OCI-LY3 (cell line): ENCODE measurements around the gene HLF.

Experiments
- H2AFZ ChIP-seq: fragments of 200-600, 300-600 bp; shearing (Covaris generic); 2 replicates; pipeline ENCODE4 v1.6.0; 2014; ENCODE audit warnings: antibody characterized with exemption, low read depth, low read length
- H3K27ac ChIP-seq: fragments of 200-600, 300-600 bp; sonication (generic); 2 replicates; pipeline ENCODE4 v1.5.1; 2014; ENCODE audit warnings: mild to moderate bottlenecking, low read length, moderate library complexity, mixed read lengths
- H3K27me3 ChIP-seq: fragments of 200-600, 300-600 bp; sonication (generic); 2 replicates; pipeline ENCODE4 v1.6.1; 2014; ENCODE audit warnings: low read depth, low read length, mixed read lengths
- H3K36me3 ChIP-seq: fragments of 200-600, 300-600 bp; sonication (generic); replicated peaks from 2 replicates; pipeline ENCODE3; 2014; ENCODE audit warnings: low read depth, low read length, mixed read lengths
- H3K4me1 ChIP-seq: fragments of 300-600, 200-600 bp; sonication (generic); 2 replicates; pipeline ENCODE4 v1.6.1; 2014; ENCODE audit warnings: low read length, mixed read lengths
- H3K4me2 ChIP-seq: fragments of 200-600, 300-600 bp; sonication (generic); 2 replicates; pipeline ENCODE4 v1.6.1; 2014; ENCODE audit warnings: low read length, mixed read lengths
- H3K4me3 ChIP-seq: fragments of 300-600, 200-600 bp; sonication (generic); 2 replicates; pipeline ENCODE4 v1.5.1; 2014; ENCODE audit warnings: antibody characterized with exemption, mild to moderate bottlenecking, low read length, moderate library complexity
- H3K79me2 ChIP-seq: fragments of 300-600, 200-600 bp; shearing (Covaris generic); 2 replicates; pipeline ENCODE4 v1.6.1; 2014; ENCODE audit warnings: mild to moderate bottlenecking, low read length, mixed read lengths
- H3K9ac ChIP-seq: fragments of 300-600, 200-600 bp; shearing (Covaris generic); 2 replicates; pipeline ENCODE4 v1.6.0; 2014; ENCODE audit warnings: mild to moderate bottlenecking, low read length, moderate library complexity
- H3K9me3 ChIP-seq: fragments of 200-600, 300-600 bp; shearing (Covaris generic); 2 replicates; pipeline ENCODE4 v1.6.1; 2014; ENCODE audit warnings: low read length, mixed read lengths; ENCODE audit not compliant: insufficient read depth
- H4K20me1 ChIP-seq: fragments of 200-600, 300-600 bp; sonication (generic); 2 replicates; pipeline ENCODE4 v1.6.1; 2016; ENCODE audit warnings: low read length, mixed read lengths; ENCODE audit not compliant: insufficient read depth
- EZH2phosphoT487 ChIP-seq: fragments of 200-600 bp; shearing (Covaris generic); IDR thresholded peaks from 2 replicates; pipeline ENCODE4 v1.6.1; 2018; ENCODE audit warnings: antibody characterized with exemption, mixed run types, low read depth
- TF ChIP-seq, protein P1 (sequence below): fragments of 200-600, 300-600 bp; sonication (generic); IDR thresholded peaks from 2 replicates; pipeline ENCODE4 v1.5.1; 2014; ENCODE audit warnings: antibody characterized with exemption, low read length, low read depth

The HLF gene

GRCh38 chr17:55267777-55268648 is 3.3 kb downstream of the HLF start:
- no peak for TF ChIP-seq EZH2phosphoT487
- TF ChIP-seq, protein P1, sequence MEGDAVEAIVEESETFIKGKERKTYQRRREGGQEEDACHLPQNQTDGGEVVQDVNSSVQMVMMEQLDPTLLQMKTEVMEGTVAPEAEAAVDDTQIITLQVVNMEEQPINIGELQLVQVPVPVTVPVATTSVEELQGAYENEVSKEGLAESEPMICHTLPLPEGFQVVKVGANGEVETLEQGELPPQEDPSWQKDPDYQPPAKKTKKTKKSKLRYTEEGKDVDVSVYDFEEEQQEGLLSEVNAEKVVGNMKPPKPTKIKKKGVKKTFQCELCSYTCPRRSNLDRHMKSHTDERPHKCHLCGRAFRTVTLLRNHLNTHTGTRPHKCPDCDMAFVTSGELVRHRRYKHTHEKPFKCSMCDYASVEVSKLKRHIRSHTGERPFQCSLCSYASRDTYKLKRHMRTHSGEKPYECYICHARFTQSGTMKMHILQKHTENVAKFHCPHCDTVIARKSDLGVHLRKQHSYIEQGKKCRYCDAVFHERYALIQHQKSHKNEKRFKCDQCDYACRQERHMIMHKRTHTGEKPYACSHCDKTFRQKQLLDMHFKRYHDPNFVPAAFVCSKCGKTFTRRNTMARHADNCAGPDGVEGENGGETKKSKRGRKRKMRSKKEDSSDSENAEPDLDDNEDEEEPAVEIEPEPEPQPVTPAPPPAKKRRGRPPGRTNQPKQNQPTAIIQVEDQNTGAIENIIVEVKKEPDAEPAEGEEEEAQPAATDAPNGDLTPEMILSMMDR = no peak
- H3K9me3 ChIP-seq = no peaks in the 10 kb centered on the region
- H3K27ac ChIP-seq = no peak overlapping the region
- no peaks in the 10 kb centered on the region for H3K27me3 ChIP-seq
- no peak overlapping the region for H3K9ac ChIP-seq
- peaks cover 7% of the 10 kb centered on the region for H3K36me3 ChIP-seq
- H3K79me2 ChIP-seq = peaks cover 49% of the 10 kb centered on the region
- H3K4me2 ChIP-seq = no peak overlapping the region
- H3K4me3 ChIP-seq = no peak overlapping the region
- H3K4me1 ChIP-seq = peaks cover 13% of the 10 kb centered on the region; the same call in 1 of the 2 replicates
- H4K20me1 ChIP-seq = peaks cover 3% of the 10 kb centered on the region; the same call in 1 of the 2 replicates
- no peak overlapping the region for H2AFZ ChIP-seq

GRCh38 chr17:55268649-55269480 is 4.1 kb downstream of the HLF start:
- no peak overlapping the region for H3K27ac ChIP-seq
- peaks cover 7% of the 10 kb centered on the region for H3K36me3 ChIP-seq
- peaks cover 49% of the 10 kb centered on the region for H3K79me2 ChIP-seq
- H3K9ac ChIP-seq = no peak overlapping the region
- peaks cover 3% of the 10 kb centered on the region; the same call in 1 of the 2 replicates for H4K20me1 ChIP-seq
- H3K4me2 ChIP-seq = no peak overlapping the region
- H3K4me1 ChIP-seq = peaks cover 6% of the 10 kb centered on the region; the same call in 1 of the 2 replicates
- TF ChIP-seq, protein P1 = no peak
- no peak overlapping the region for H3K4me3 ChIP-seq
- H2AFZ ChIP-seq = no peak overlapping the region
- H3K27me3 ChIP-seq = no peaks in the 10 kb centered on the region
- no peaks in the 10 kb centered on the region for H3K9me3 ChIP-seq

DNA sequence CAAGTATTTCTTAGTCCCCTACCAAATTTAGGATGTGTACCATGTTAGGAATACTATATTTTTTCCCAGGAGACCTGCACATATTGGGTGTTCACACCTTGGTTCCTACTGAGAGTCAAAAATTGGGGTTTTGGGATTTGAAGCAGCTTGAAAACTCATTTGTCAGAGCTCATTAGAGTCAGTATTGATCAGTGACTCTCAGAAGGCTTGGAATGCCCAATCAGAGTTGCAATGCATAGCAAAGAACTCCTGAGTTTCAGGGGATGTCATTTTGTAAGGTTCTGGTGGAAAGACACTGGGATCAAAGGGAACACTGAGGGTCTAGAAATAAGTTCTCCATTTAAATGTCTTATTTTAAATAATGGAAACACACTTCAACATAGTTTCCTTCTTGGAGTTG is 5.1 kb downstream of the HLF start:
- Histone ChIP-seq H3K27me3 (no peaks in the 10 kb centered on the region), H3K4me1 (no peaks in the 10 kb centered on the region), H3K4me2 (no peak overlapping the region), H3K9ac (no peak overlapping the region), H2AFZ (no peak overlapping the region), H3K79me2 (peaks cover 55% of the 10 kb centered on the region), H3K9me3 (no peaks in the 10 kb centered on the region), H4K20me1 (peaks cover 3% of the 10 kb centered on the region; the same call in 1 of the 2 replicates), H3K4me3 (no peak overlapping the region), H3K27ac (no peak overlapping the region), H3K36me3 (peaks cover 7% of the 10 kb centered on the region)
- TF ChIP-seq EZH2phosphoT487 = no peak
- TF ChIP-seq, protein P1 = no peak

- Histone ChIP-seq H3K4me2 (no peak overlapping the region), H4K20me1 (peaks cover 3% of the 10 kb centered on the region; the same call in 1 of the 2 replicates), H3K9me3 (no peaks in the 10 kb centered on the region), H3K27me3 (no peaks in the 10 kb centered on the region), H3K4me1 (no peaks in the 10 kb centered on the region), H3K36me3 (peaks cover 7% of the 10 kb centered on the region), H3K79me2 (peaks cover 46% of the 10 kb centered on the region), H2AFZ (no peak overlapping the region), H3K27ac (no peak overlapping the region), H3K9ac (no peak overlapping the region), H3K4me3 (no peak overlapping the region)
- TF ChIP-seq EZH2phosphoT487 = no peak
- TF ChIP-seq, protein P1 = no peak
These were observed 6.4 kb downstream of the HLF start for GRCh38 chr17:55271223-55271571.
